Trophoblast cell (in vitro differentiated cells and primary cell): ENCODE results near the gene STRIP1.

Experiments used
- DNase-seq, 2 donors: peaks; one replicate each; pipeline ENCODE4 v3.0.0-alpha.2; 2016
- H2AFZ ChIP-seq: 2 replicates; pipeline ENCODE4 v1.6.1; 2013; ENCODE audit warnings: low read length, moderate library complexity, mild to moderate bottlenecking; ENCODE audit not compliant: insufficient read depth, poor library complexity
- H2AK5ac ChIP-seq: 2 replicates; pipeline ENCODE4 v1.6.1; 2013; ENCODE audit warnings: mild to moderate bottlenecking, low read length
- H2BK120ac ChIP-seq: 2 replicates; pipeline ENCODE4 v1.6.1; 2013; ENCODE audit warnings: low read length, mild to moderate bottlenecking, moderate library complexity; ENCODE audit not compliant: insufficient read depth, poor library complexity
- H2BK12ac ChIP-seq: 2 replicates; pipeline ENCODE4 v1.6.1; 2013; ENCODE audit warnings: mild to moderate bottlenecking, low read length, moderate library complexity
- H2BK5ac ChIP-seq: 2 replicates; pipeline ENCODE4 v1.6.1; 2013; ENCODE audit warnings: low read length, low read depth, moderate library complexity, mild to moderate bottlenecking; ENCODE audit not compliant: poor library complexity
- H3K14ac ChIP-seq: 2 replicates; pipeline ENCODE4 v1.6.1; 2013; ENCODE audit warnings: mild to moderate bottlenecking, low read length
- H3K18ac ChIP-seq: 2 replicates; pipeline ENCODE4 v1.6.1; 2013; ENCODE audit warnings: mild to moderate bottlenecking, low read length
- H3K23ac ChIP-seq: 2 replicates; pipeline ENCODE4 v1.6.1; 2013; ENCODE audit warnings: low read length
- H3K27ac ChIP-seq: 2 replicates; pipeline ENCODE4 v1.5.1; 2013; ENCODE audit warnings: low read depth, mild to moderate bottlenecking, inconsistent platforms, low read length, moderate library complexity
- H3K27me3 ChIP-seq: 2 replicates; pipeline ENCODE4 v1.6.1; 2013; ENCODE audit warnings: inconsistent platforms, mild to moderate bottlenecking, low read length, moderate library complexity; ENCODE audit not compliant: insufficient read depth
- H3K36me3 ChIP-seq, 2 experiments: 1 replicate in 1 of 2; 2 replicates in 1 of 2; pipeline ENCODE4 v1.6.1; 2013; ENCODE audit warnings: low read length in 2 of 2, mild to moderate bottlenecking in 2 of 2, moderate library complexity in 1 of 2; ENCODE audit not compliant: insufficient read depth in 2 of 2, control insufficient read depth in 1 of 2
- H3K4ac ChIP-seq: 2 replicates; pipeline ENCODE4 v1.6.1; 2013; ENCODE audit warnings: low read depth, mild to moderate bottlenecking, low read length, moderate library complexity
- H3K4me1 ChIP-seq, 2 experiments: 1 replicate in 1 of 2; 2 replicates in 1 of 2; pipeline ENCODE4 v1.6.1; 2013; ENCODE audit warnings: low read length in 2 of 2, mild to moderate bottlenecking in 2 of 2, moderate library complexity in 1 of 2; ENCODE audit not compliant: insufficient read depth in 2 of 2, control insufficient read depth in 1 of 2
- H3K4me2 ChIP-seq: 2 replicates; pipeline ENCODE4 v1.6.1; 2013; ENCODE audit warnings: inconsistent platforms, mild to moderate bottlenecking, low read length, moderate library complexity
- H3K4me3 ChIP-seq: 2 replicates; pipeline ENCODE4 v1.5.1; 2013; ENCODE audit warnings: mild to moderate bottlenecking, low read depth, low read length, inconsistent platforms
- H3K79me1 ChIP-seq: one replicate; pipeline ENCODE4 v1.6.1; 2013; ENCODE audit warnings: low read length
- H3K79me2 ChIP-seq: 2 replicates; pipeline ENCODE4 v1.6.1; 2013; ENCODE audit warnings: low read length, mild to moderate bottlenecking; ENCODE audit not compliant: control insufficient read depth, insufficient read depth, poor library complexity
- H3K9ac ChIP-seq: 2 replicates; pipeline ENCODE4 v1.6.1; 2013; ENCODE audit warnings: mild to moderate bottlenecking, low read length
- H3K9me3 ChIP-seq: 2 replicates; pipeline ENCODE4 v1.6.1; 2013; ENCODE audit warnings: low read depth, mild to moderate bottlenecking, control low read depth, inconsistent platforms, low read length; ENCODE audit not compliant: insufficient read depth
- H4K12ac ChIP-seq: 2 replicates; pipeline ENCODE4 v1.6.1; 2013; ENCODE audit warnings: low read depth, mild to moderate bottlenecking, low read length, moderate library complexity
- H4K8ac ChIP-seq: 2 replicates; pipeline ENCODE4 v1.6.1; 2013; ENCODE audit warnings: low read depth, mild to moderate bottlenecking, low read length, moderate library complexity
- H4K91ac ChIP-seq: one replicate; pipeline ENCODE4 v1.6.1; 2013; ENCODE audit warnings: low read depth, mild to moderate bottlenecking, low read length, moderate library complexity
- WGBS: extraction: QIAGEN DNeasy Blood & Tissue Kit; methylation state at CpG from one replicate; pipeline ENCODE4 v1.1.7; 2013; ENCODE audit warnings: missing lambda C conversion rate; ENCODE audit not compliant: insufficient read length, insufficient coverage; ENCODE audit errors: extremely low coverage; 5-methylcytosine and 5-hydroxymethylcytosine counted together

Gene STRIP1

DNA sequence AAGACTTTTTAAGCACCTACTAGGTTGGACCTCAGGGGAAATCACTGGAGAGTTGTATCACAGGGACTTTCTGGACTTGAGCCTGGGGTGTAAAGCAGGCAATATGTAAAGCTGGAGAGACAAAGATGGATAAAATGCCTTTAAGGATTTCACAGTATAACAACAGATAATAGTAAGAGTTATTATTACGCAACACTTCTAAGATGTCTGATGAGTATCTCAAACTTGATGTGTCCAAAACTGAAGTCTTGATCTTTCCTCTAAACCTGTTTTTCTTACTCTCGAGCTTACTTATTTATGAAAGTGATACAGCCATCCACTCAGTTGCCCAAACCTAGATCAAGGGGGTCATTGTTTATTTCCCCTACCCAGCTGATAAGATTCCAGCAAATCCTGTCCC is 2.1 kb upstream of the STRIP1 start:
- no CpG with 5 or more reads among the region's 2 CpGs for WGBS
- Histone ChIP-seq H3K4me1 (no peaks in the 10 kb centered on the region), H3K79me2 (peaks cover 5% of the 10 kb centered on the region), H3K4me2 (no peak overlapping the region), H3K9me3 (no peaks in the 10 kb centered on the region), H3K27ac (no peak overlapping the region), H3K4ac (no peak overlapping the region), H2AFZ (no peak overlapping the region), H4K8ac (no peak overlapping the region), H3K27me3 (no peaks in the 10 kb centered on the region), H2AK5ac (no peak overlapping the region), H3K36me3 (no peaks in the 10 kb centered on the region), H2BK12ac (no peak overlapping the region), H3K14ac (no peak overlapping the region), H2BK120ac (no peak overlapping the region), H3K9ac (no peak overlapping the region), H3K4me3 (no peak overlapping the region), H4K12ac (no peak overlapping the region), H3K23ac (no peak overlapping the region), H3K79me1 (peaks cover 9% of the 10 kb centered on the region), H3K18ac (no peak overlapping the region), H2BK5ac (no peak overlapping the region), H4K91ac (no peak overlapping the region)
- peak in 1 of 2 donors; percentile 29 for DNase-seq

DNA sequence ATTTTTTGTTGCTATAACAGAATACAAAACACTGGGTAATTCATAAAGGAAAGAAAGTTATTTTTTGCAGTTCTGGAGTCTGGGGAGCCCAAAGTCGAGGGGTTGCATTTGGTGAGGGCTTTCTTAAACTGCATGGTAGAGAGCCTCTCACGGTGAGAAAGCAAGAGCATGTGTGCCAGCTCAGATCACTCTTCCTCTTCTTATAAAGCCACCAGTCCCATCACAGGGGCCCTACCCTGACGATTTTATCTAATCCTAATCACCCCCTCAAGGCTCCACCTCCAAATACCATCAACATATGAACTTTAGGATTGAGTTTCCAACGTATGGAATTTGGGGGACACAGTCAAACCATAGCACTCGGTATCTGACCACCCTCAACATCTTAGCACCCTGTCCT is 1.0 kb upstream of the STRIP1 start:
- Histone ChIP-seq H3K14ac (no peak overlapping the region), H4K8ac (no peak overlapping the region), H3K4me3 (no peak overlapping the region), H4K12ac (no peak overlapping the region), H3K9ac (no peak overlapping the region), H2BK5ac (no peak overlapping the region), H3K4ac (no peak overlapping the region), H2AFZ (no peak overlapping the region), H3K23ac (no peak overlapping the region), H2BK120ac (no peak overlapping the region), H3K79me1 (peaks cover 9% of the 10 kb centered on the region), H4K91ac (no peak overlapping the region), H2BK12ac (no peak overlapping the region), H2AK5ac (no peak overlapping the region), H3K36me3 (peaks cover 4 to 5% of the 10 kb centered on the region in 2 experiments), H3K79me2 (peaks cover 5% of the 10 kb centered on the region), H3K27ac (no peak overlapping the region), H3K18ac (no peak overlapping the region), H3K9me3 (no peaks in the 10 kb centered on the region), H3K4me1 (no peaks in the 10 kb centered on the region), H3K4me2 (no peak overlapping the region), H3K27me3 (no peaks in the 10 kb centered on the region)
- no CpG with 5 or more reads among the region's 5 CpGs for WGBS
- no peak for DNase-seq

DNA sequence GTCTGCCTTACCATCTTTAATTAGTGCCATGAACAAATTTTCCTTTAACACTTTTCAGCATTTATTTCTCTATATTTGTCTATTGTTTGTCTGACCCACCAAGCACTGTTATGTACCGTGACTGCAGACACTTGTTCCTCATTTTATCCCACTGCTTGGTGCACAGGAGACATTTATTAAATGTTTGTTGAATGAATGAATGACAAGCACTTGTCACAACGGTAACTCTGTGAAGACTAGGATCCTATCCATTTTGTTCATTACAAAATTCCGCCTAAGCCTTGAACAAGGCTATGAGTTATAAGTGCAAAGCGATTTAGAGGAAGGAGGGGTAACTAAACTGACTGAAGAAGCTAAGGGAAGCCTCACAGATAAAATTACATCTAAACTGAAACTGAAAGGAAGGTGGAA is 379 bp upstream of the STRIP1 start:
- no peaks in the 10 kb centered on the region for H3K4me1 ChIP-seq
- no peak overlapping the region for H2AFZ ChIP-seq
- peak overlapping the region; percentile 52 for H3K4me2 ChIP-seq
- no peak overlapping the region for H3K27ac ChIP-seq
- H4K8ac ChIP-seq = no peak overlapping the region
- peaks cover 9 to 11% of the 10 kb centered on the region in 2 experiments for H3K36me3 ChIP-seq
- H4K12ac ChIP-seq = no peak overlapping the region
- no peak overlapping the region for H3K4me3 ChIP-seq
- H3K4ac ChIP-seq = no peak overlapping the region
- peaks cover 5% of the 10 kb centered on the region for H3K79me2 ChIP-seq
- H3K14ac ChIP-seq = no peak overlapping the region
- no peak overlapping the region for H3K9ac ChIP-seq
- no peak overlapping the region for H2BK120ac ChIP-seq
- no peak for DNase-seq
- H2BK5ac ChIP-seq = no peak overlapping the region
- no peaks in the 10 kb centered on the region for H3K9me3 ChIP-seq
- H2BK12ac ChIP-seq = no peak overlapping the region
- H3K79me1 ChIP-seq = peaks cover 9% of the 10 kb centered on the region
- no peak overlapping the region for H3K18ac ChIP-seq
- no peak overlapping the region for H4K91ac ChIP-seq
- no peaks in the 10 kb centered on the region for H3K27me3 ChIP-seq
- H3K23ac ChIP-seq = no peak overlapping the region
- H2AK5ac ChIP-seq = no peak overlapping the region
- no CpG with 5 or more reads among the region's 4 CpGs for WGBS

- peaks cover 9% of the 10 kb centered on the region for H3K79me1 ChIP-seq
- H2AFZ ChIP-seq = peak overlapping the region; percentile 96
- no peak for DNase-seq
- peak overlapping the region; percentile 97 for H3K4me3 ChIP-seq
- H3K27me3 ChIP-seq = no peaks in the 10 kb centered on the region
- H2AK5ac ChIP-seq = no peak overlapping the region
- peak overlapping the region; percentile 99 for H4K12ac ChIP-seq
- H4K91ac ChIP-seq = peak overlapping the region; percentile 64
- H3K4me2 ChIP-seq = peak overlapping the region; percentile 78
- no peaks in the 10 kb centered on the region for H3K9me3 ChIP-seq
- peak overlapping the region; percentile 98 for H3K9ac ChIP-seq
- H3K4me1 ChIP-seq = no peaks in the 10 kb centered on the region
- peak overlapping the region; percentile 97 for H4K8ac ChIP-seq
- peaks cover 20 to 23% of the 10 kb centered on the region in 2 experiments for H3K36me3 ChIP-seq
- peaks cover 5% of the 10 kb centered on the region for H3K79me2 ChIP-seq
- no peak overlapping the region for H2BK12ac ChIP-seq
- peak overlapping the region; percentile 96 for H2BK120ac ChIP-seq
- H3K23ac ChIP-seq = no peak overlapping the region
- peak overlapping the region; percentile 80 for H3K27ac ChIP-seq
- WGBS = no CpG with 5 or more reads among the region's 16 CpGs
- peak overlapping the region; percentile 99 for H3K18ac ChIP-seq
- peak overlapping the region; percentile 37 for H2BK5ac ChIP-seq
- H3K14ac ChIP-seq = peak overlapping the region; percentile 94
- H3K4ac ChIP-seq = peak overlapping the region; percentile 78
Observed at GRCh38 chr1:110035236-110035752, 870 bp downstream of the STRIP1 start.
